Mesenchymal stem cell (in vitro differentiated cells and primary cell): ENCODE data around the gene SMAD6.
A peak's percentile ranks its signal among the peaks of the same experiment; 100 is the strongest.

ENCODE experiments used
- DNase-seq: peaks from one replicate; pipeline ENCODE4 v3.0.0-alpha.2; 2013
- H2AFZ ChIP-seq: one replicate; pipeline ENCODE4 v1.6.1; 2013; ENCODE audit warnings: low read depth, mild to moderate bottlenecking, control low read depth, inconsistent platforms, low read length, moderate library complexity
- H2AK5ac ChIP-seq: 2 replicates; pipeline ENCODE4 v1.6.1; 2013; ENCODE audit warnings: low read length, moderate library complexity, mild to moderate bottlenecking, inconsistent platforms; ENCODE audit not compliant: severe bottlenecking
- H2BK120ac ChIP-seq: one replicate; pipeline ENCODE4 v1.6.1; 2013; ENCODE audit warnings: low read depth, mild to moderate bottlenecking, inconsistent platforms, low read length, moderate library complexity
- H2BK12ac ChIP-seq, 2 experiments: one replicate each; pipeline ENCODE4 v1.6.1; 2013; ENCODE audit warnings: inconsistent platforms in 2 of 2, low read length in 2 of 2, mild to moderate bottlenecking in 2 of 2, moderate library complexity in 2 of 2, control low read depth in 1 of 2
- H2BK15ac ChIP-seq: one replicate; pipeline ENCODE4 v1.6.1; 2013; ENCODE audit warnings: mild to moderate bottlenecking, low read depth, inconsistent platforms; ENCODE audit not compliant: poor library complexity, severe bottlenecking
- H2BK5ac ChIP-seq: 2 replicates; pipeline ENCODE4 v1.6.1; 2013; ENCODE audit warnings: low read depth, mild to moderate bottlenecking, low read length, control low read depth, inconsistent platforms; ENCODE audit not compliant: poor library complexity, severe bottlenecking
- H3K14ac ChIP-seq, 2 experiments: one replicate each; pipeline ENCODE4 v1.6.1; 2013; ENCODE audit warnings: inconsistent platforms in 2 of 2, low read length in 2 of 2, control low read depth in 1 of 2, mild to moderate bottlenecking in 1 of 2, moderate library complexity in 1 of 2
- H3K18ac ChIP-seq, 2 experiments: one replicate each; pipeline ENCODE4 v1.6.1; 2013; ENCODE audit warnings: inconsistent platforms in 2 of 2, low read length in 2 of 2, control low read depth in 1 of 2, low read depth in 1 of 2, mild to moderate bottlenecking in 1 of 2
- H3K23ac ChIP-seq, 2 experiments: one replicate each; pipeline ENCODE4 v1.6.1; 2013; ENCODE audit warnings: inconsistent platforms in 2 of 2, low read length in 2 of 2, mild to moderate bottlenecking in 2 of 2, moderate library complexity in 2 of 2, control low read depth in 1 of 2
- H3K27ac ChIP-seq: 2 replicates; pipeline ENCODE4 v1.5.1; 2013; ENCODE audit warnings: mild to moderate bottlenecking, moderate library complexity, low read length, control low read depth, inconsistent platforms; ENCODE audit not compliant: poor library complexity, severe bottlenecking
- H3K27me3 ChIP-seq, 2 experiments: 2 replicates each; pipeline versions ENCODE4 v1.6.1 to v1.7.0; 2013; ENCODE audit warnings: low read length in 2 of 2, mild to moderate bottlenecking in 2 of 2, moderate library complexity in 2 of 2, control low read depth in 1 of 2, inconsistent platforms in 1 of 2; ENCODE audit not compliant: control insufficient read depth in 1 of 2, insufficient read depth in 1 of 2
- H3K36me3 ChIP-seq, 2 experiments: 2 replicates each; pipeline versions ENCODE4 v1.6.1 to v1.7.0; 2013; ENCODE audit warnings: low read length in 2 of 2, control low read depth in 1 of 2, inconsistent platforms in 1 of 2, low read depth in 1 of 2, mild to moderate bottlenecking in 1 of 2; ENCODE audit not compliant: insufficient read depth in 2 of 2, control insufficient read depth in 1 of 2
- H3K4ac ChIP-seq, 2 experiments: one replicate each; pipeline ENCODE4 v1.6.1; 2013; ENCODE audit warnings: inconsistent platforms in 2 of 2, low read length in 2 of 2, mild to moderate bottlenecking in 2 of 2, moderate library complexity in 2 of 2, control low read depth in 1 of 2, low read depth in 1 of 2
- H3K4me1 ChIP-seq: 2 replicates; pipeline ENCODE4 v1.6.1; 2013; ENCODE audit warnings: low read depth, low read length, control low read depth; ENCODE audit not compliant: control insufficient read depth, insufficient read depth
- H3K4me2 ChIP-seq: 2 replicates; pipeline ENCODE4 v1.6.1; 2013; ENCODE audit warnings: low read length, mild to moderate bottlenecking, inconsistent platforms; ENCODE audit not compliant: poor library complexity, severe bottlenecking
- H3K4me3 ChIP-seq, 2 experiments: 2 replicates each; pipeline versions ENCODE4 v1.5.1 to v1.7.0; 2013; ENCODE audit warnings: low read length in 2 of 2, mild to moderate bottlenecking in 2 of 2, control low read depth in 1 of 2, low read depth in 1 of 2; ENCODE audit not compliant: insufficient read depth in 1 of 2
- H3K79me1 ChIP-seq: replicated peaks from 2 replicates; pipeline ENCODE4 v1.6.1; 2013; ENCODE audit warnings: mild to moderate bottlenecking, control low read depth, low read length, inconsistent platforms; ENCODE audit not compliant: poor library complexity, severe bottlenecking
- H3K9ac ChIP-seq: 2 replicates; pipeline ENCODE4 v1.7.0; 2013; ENCODE audit warnings: mild to moderate bottlenecking, low read length, moderate library complexity
- H3K9me3 ChIP-seq: 2 replicates; pipeline ENCODE4 v1.7.0; 2013; ENCODE audit warnings: mild to moderate bottlenecking, low read length; ENCODE audit not compliant: control insufficient read depth
- H4K8ac ChIP-seq: one replicate; pipeline ENCODE4 v1.6.1; 2013; ENCODE audit warnings: inconsistent platforms, mild to moderate bottlenecking, low read length, moderate library complexity
- H4K91ac ChIP-seq: one replicate; pipeline ENCODE4 v1.6.1; 2013; ENCODE audit warnings: mild to moderate bottlenecking, low read length, inconsistent platforms
- WGBS: methylation state at CpG from one replicate; pipeline ENCODE4 v1.1.7; 2013; ENCODE audit warnings: mixed read lengths; 5-methylcytosine and 5-hydroxymethylcytosine counted together

Gene SMAD6

GRCh38 chr15:66734961-66735908 lies 33.2 kb downstream of the SMAD6 start:
- WGBS, result 92% methylated on average over 10 of the region's 10 CpGs

GRCh38 chr15:66735909-66736305 lies 33.9 kb downstream of the SMAD6 start:
- Histone ChIP-seq H3K27me3 (no peaks in the 10 kb centered on the region), H3K79me1 (peaks cover 21% of the 10 kb centered on the region), H4K91ac (no peak overlapping the region), H2BK5ac (no peak overlapping the region), H3K9me3 (no peaks in the 10 kb centered on the region), H3K18ac (no peak overlapping the region), H3K23ac (no peak overlapping the region), H3K4me3 (no peak overlapping the region), H3K36me3 (peaks cover 3 to 26% of the 10 kb centered on the region in 2 experiments), H2BK12ac (no peak overlapping the region), H4K8ac (no peak overlapping the region), H3K4me2 (no peak overlapping the region), H2AFZ (no peak overlapping the region), H3K9ac (peak overlapping the region; percentile 54), H3K4ac (no peak overlapping the region), H3K4me1 (peaks cover 4% of the 10 kb centered on the region), H2BK120ac (no peak overlapping the region), H2BK15ac (no peak overlapping the region), H3K27ac (no peak overlapping the region), H3K14ac (no peak overlapping the region), H2AK5ac (no peak overlapping the region)
- DNase-seq, result no peak
- WGBS, result 93% methylated on average over 5 of the region's 9 CpGs

More at GRCh38 chr15:66734961-66735908, 33.2 kb downstream of the SMAD6 start:
- no peak overlapping the region for H2BK5ac ChIP-seq
- no peak overlapping the region for H2BK120ac ChIP-seq
- peaks cover 3 to 26% of the 10 kb centered on the region in 2 experiments for H3K36me3 ChIP-seq
- H3K14ac ChIP-seq, result peak overlapping the region in 1 of 2 experiments; percentile 49
- no peak overlapping the region for H4K91ac ChIP-seq
- H3K4ac ChIP-seq, result no peak overlapping the region
- H3K9me3 ChIP-seq, result no peaks in the 10 kb centered on the region
- no peak overlapping the region for H3K4me3 ChIP-seq
- H2AK5ac ChIP-seq, result no peak overlapping the region
- no peak overlapping the region for H2BK12ac ChIP-seq
- H3K27ac ChIP-seq, result no peak overlapping the region
- H3K9ac ChIP-seq, result peak overlapping the region; percentile 70
- no peak overlapping the region for H2AFZ ChIP-seq
- no peak for DNase-seq
- peaks cover 6% of the 10 kb centered on the region for H3K4me1 ChIP-seq
- no peak overlapping the region for H3K4me2 ChIP-seq
- no peak overlapping the region for H3K23ac ChIP-seq
- peak overlapping the region in 1 of 2 experiments; percentile 55 for H3K18ac ChIP-seq
- peaks cover 21% of the 10 kb centered on the region for H3K79me1 ChIP-seq
- H2BK15ac ChIP-seq, result peak overlapping the region; percentile 26
- no peaks in the 10 kb centered on the region for H3K27me3 ChIP-seq
- H4K8ac ChIP-seq, result no peak overlapping the region

- Histone ChIP-seq H3K4ac (no peak overlapping the region), H3K4me3 (no peak overlapping the region), H3K36me3 (peaks cover 3 to 24% of the 10 kb centered on the region in 2 experiments), H3K9ac (no peak overlapping the region), H3K23ac (no peak overlapping the region), H3K27me3 (no peaks in the 10 kb centered on the region), H3K18ac (no peak overlapping the region), H4K8ac (no peak overlapping the region), H2AFZ (no peak overlapping the region), H2BK15ac (no peak overlapping the region), H3K9me3 (no peaks in the 10 kb centered on the region), H2BK12ac (no peak overlapping the region), H3K4me1 (peaks cover 9% of the 10 kb centered on the region), H2BK120ac (no peak overlapping the region), H3K79me1 (peaks cover 26% of the 10 kb centered on the region), H2BK5ac (no peak overlapping the region), H3K27ac (no peak overlapping the region), H3K4me2 (no peak overlapping the region), H3K14ac (no peak overlapping the region), H2AK5ac (no peak overlapping the region), H4K91ac (no peak overlapping the region)
- no peak for DNase-seq
- 83% methylated on average over 7 of the region's 11 CpGs for WGBS
These were observed 35.4 kb downstream of the SMAD6 start for GRCh38 chr15:66737243-66738010.

GRCh38 chr15:66738116-66738515 lies 36.1 kb downstream of the SMAD6 start:
- Histone ChIP-seq H3K14ac (no peak overlapping the region), H2BK5ac (no peak overlapping the region), H2BK15ac (no peak overlapping the region), H4K91ac (peak overlapping the region; percentile 16), H4K8ac (no peak overlapping the region), H3K27me3 (no peaks in the 10 kb centered on the region), H3K4me3 (no peak overlapping the region), H3K36me3 (peaks cover 3 to 28% of the 10 kb centered on the region in 2 experiments), H2BK120ac (no peak overlapping the region), H3K27ac (no peak overlapping the region), H3K79me1 (peaks cover 31% of the 10 kb centered on the region), H3K9me3 (no peaks in the 10 kb centered on the region), H3K18ac (no peak overlapping the region), H3K4me1 (peaks cover 11% of the 10 kb centered on the region), H3K4ac (no peak overlapping the region), H2BK12ac (no peak overlapping the region), H3K4me2 (no peak overlapping the region), H2AK5ac (no peak overlapping the region), H2AFZ (no peak overlapping the region), H3K9ac (no peak overlapping the region), H3K23ac (no peak overlapping the region)
- 86% methylated on average over 10 of the region's 10 CpGs for WGBS
- no peak for DNase-seq
